ENCODE results near the gene NRXN3. TPM values are rescaled to one million over a fixed set of nuclear protein-coding genes. Genes with fewer than 3 reads are reported as not detected.

NRXN3 gene
- total RNA-seq, 2 donors from 2014 or later, result 1.3 to 2.3 TPM

- Histone ChIP-seq H3K27ac (no peak overlapping the region), H3K9me3 (no peaks in the 10 kb centered on the region), H3K4me1 (no peaks in the 10 kb centered on the region), H3K4me3 (no peak overlapping the region), H3K27me3 (no peaks in the 10 kb centered on the region), H3K36me3 (replicated peaks in 1 of 2; ENCODE audit: insufficient read depth in 1 of 2, low read depth in 2 of 2) (no peaks in the 10 kb centered on the region)
- ATAC-seq (no peak), DNase-seq (no peak)
- intact Hi-C loops (cut with DNase I), result no loop called here
- 67% methylated on average over 1 of the region's 1 CpG for WGBS, 2 donors
- no peak for TF ChIP-seq POLR2A (IDR thresholded peaks at IDR 0.05)
- TF ChIP-seq CTCF (IDR thresholded peaks at IDR 0.05), result no peak
Measured at GRCh38 chr14:78872837-78873236, 702.7 kb downstream of the NRXN3 start.

GRCh38 chr14:78873581-78873980, 703.4 kb downstream of the NRXN3 start:
- H3K27ac ChIP-seq, result no peak overlapping the region
- DNase-seq, result no peak
- H3K27me3 ChIP-seq, result no peaks in the 10 kb centered on the region
- no peak for TF ChIP-seq CTCF (IDR thresholded peaks at IDR 0.05)
- no peak for TF ChIP-seq POLR2A (IDR thresholded peaks at IDR 0.05)
- no peak overlapping the region for H3K4me3 ChIP-seq
- WGBS, 2 donors, result 30 to 41% methylated on average over 2 of the region's 2 CpGs
- ATAC-seq, result no peak
- intact Hi-C loops (cut with DNase I), result no loop called here
- no peaks in the 10 kb centered on the region for H3K36me3 ChIP-seq (replicated peaks in 1 of 2; ENCODE audit: insufficient read depth in 1 of 2, low read depth in 2 of 2)
- H3K9me3 ChIP-seq, result no peaks in the 10 kb centered on the region
- no peaks in the 10 kb centered on the region for H3K4me1 ChIP-seq

- Histone ChIP-seq H3K4me1 (no peaks in the 10 kb centered on the region), H3K27ac (no peak overlapping the region), H3K4me3 (no peak overlapping the region), H3K27me3 (no peaks in the 10 kb centered on the region), H3K36me3 (replicated peaks in 1 of 2; ENCODE audit: insufficient read depth in 1 of 2, low read depth in 2 of 2) (no peaks in the 10 kb centered on the region), H3K9me3 (no peaks in the 10 kb centered on the region)
- 14 to 15% methylated on average over 2 of the region's 2 CpGs for WGBS, 2 donors
- intact Hi-C loops (cut with DNase I), result no loop called here
- ATAC-seq (no peak), DNase-seq (no peak)
- TF ChIP-seq CTCF (IDR thresholded peaks at IDR 0.05), result no peak
- TF ChIP-seq POLR2A (IDR thresholded peaks at IDR 0.05), result no peak
Measured at GRCh38 chr14:78875049-78875448, 704.9 kb downstream of the NRXN3 start.

- no peak for DNase-seq
- Histone ChIP-seq H3K27me3 (no peaks in the 10 kb centered on the region), H3K4me3 (no peak overlapping the region), H3K27ac (no peak overlapping the region), H3K4me1 (no peaks in the 10 kb centered on the region), H3K9me3 (no peaks in the 10 kb centered on the region), H3K36me3 (replicated peaks in 1 of 2; ENCODE audit: insufficient read depth in 1 of 2, low read depth in 2 of 2) (no peaks in the 10 kb centered on the region)
- intact Hi-C loops (cut with DNase I), result no loop called here
- no peak for ATAC-seq
- TF ChIP-seq CTCF (IDR thresholded peaks at IDR 0.05) (no peak), POLR2A (IDR thresholded peaks at IDR 0.05) (no peak)
Measured at GRCh38 chr14:78885884-78886283, 715.7 kb downstream of the NRXN3 start.

GRCh38 chr14:78897443-78897842, 727.3 kb downstream of the NRXN3 start:
- Histone ChIP-seq H3K9me3 (no peaks in the 10 kb centered on the region), H3K4me3 (no peak overlapping the region), H3K27me3 (no peaks in the 10 kb centered on the region), H3K27ac (no peak overlapping the region), H3K36me3 (replicated peaks in 1 of 2; ENCODE audit: insufficient read depth in 1 of 2, low read depth in 2 of 2) (no peaks in the 10 kb centered on the region), H3K4me1 (no peaks in the 10 kb centered on the region)
- 38 to 44% methylated on average over 2 of the region's 2 CpGs for WGBS, 2 donors
- intact Hi-C loops (cut with DNase I), result no loop called here
- ATAC-seq, result no peak
- TF ChIP-seq POLR2A (IDR thresholded peaks at IDR 0.05) (no peak), CTCF (IDR thresholded peaks at IDR 0.05) (no peak)
- no peak for DNase-seq

Measured in body of pancreas (tissue), 4 donors.